Measurements from ENCODE around the gene GABBR2.

DNA sequence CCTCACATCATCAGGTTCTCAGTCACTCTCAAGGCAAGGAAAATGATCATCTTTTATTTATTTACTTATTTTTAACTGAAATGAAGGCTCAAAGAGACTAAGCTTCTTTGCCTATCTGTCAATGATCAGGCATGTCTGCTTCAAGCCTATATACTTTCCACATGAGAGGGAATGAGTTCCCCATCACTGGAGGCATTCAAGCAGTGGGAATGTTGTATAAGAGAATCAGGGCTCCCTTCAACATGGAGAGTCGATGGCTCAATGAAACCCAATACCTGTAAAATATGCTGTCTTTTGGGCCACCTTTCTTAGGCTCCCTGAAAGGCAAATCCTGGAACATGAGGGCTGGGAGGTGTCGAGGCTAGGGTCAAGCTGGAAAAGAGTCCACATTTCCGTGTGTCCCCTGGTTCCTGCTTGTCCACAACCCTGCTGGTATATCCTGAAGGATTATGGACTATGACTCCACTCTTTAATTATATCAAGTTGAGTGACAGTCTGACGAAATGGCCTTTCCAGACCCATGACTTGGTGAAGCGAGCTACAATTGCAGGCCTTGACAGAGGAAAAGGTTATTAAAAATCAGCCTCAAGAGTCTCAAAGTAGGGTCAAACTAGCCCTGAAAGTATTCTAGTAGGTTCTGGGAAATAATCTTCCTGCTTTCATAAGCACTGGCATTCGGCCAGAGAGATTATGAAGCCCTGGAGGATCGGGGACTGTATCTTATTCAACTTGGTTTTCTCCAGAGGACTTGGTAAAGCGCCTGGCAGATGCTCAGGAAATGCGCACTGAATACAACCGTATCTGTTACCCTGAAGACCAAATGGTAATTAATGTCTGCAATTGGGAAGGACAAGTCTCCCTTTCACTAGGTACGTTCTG lies 307.4 kb downstream of the GABBR2 start:
- TF ChIP-seq CTCF (IDR thresholded peaks at IDR 0.05) (no peak), POLR2A (IDR thresholded peaks at IDR 0.05) (no peak)

Data from right lobe of liver (tissue), 4 donors.